GM12891 (cell line): ENCODE measurements around the gene NEU1.

Source experiments
- PAX5 ChIP-seq: IDR thresholded peaks from 2 replicates; pipeline ENCODE4 v1.6.1; 2011; ENCODE audit warnings: low read length, moderate library complexity, mild to moderate bottlenecking; ENCODE audit not compliant: insufficient read depth, severe bottlenecking
- POLR2A ChIP-seq: IDR thresholded peaks from 2 replicates; pipeline ENCODE4 v1.6.1; 2011; ENCODE audit warnings: low read depth, low read length, control low read depth
- POLR2AphosphoS5 ChIP-seq: IDR thresholded peaks from 2 replicates; pipeline ENCODE4 v1.6.1; 2011; ENCODE audit warnings: low read depth, low read length, control low read depth
- POU2F2 ChIP-seq: IDR thresholded peaks from 2 replicates; pipeline ENCODE4 v1.6.1; 2011; ENCODE audit warnings: low read depth, mild to moderate bottlenecking, control low read depth, low read length, moderate library complexity
- SPI1 ChIP-seq: IDR thresholded peaks from 2 replicates; pipeline ENCODE4 v1.6.1; 2011; ENCODE audit warnings: low read depth, low read length, control low read depth
- TAF1 ChIP-seq: IDR thresholded peaks from 2 replicates; pipeline ENCODE4 v1.6.1; 2011; ENCODE audit warnings: low read depth, low read length, control low read depth

GRCh38 chr6:31844507-31844906 is 18.1 kb downstream of the NEU1 start:
- 0 out of 2 replicates have a peak, but pooled peaks have one; percentile 10 for TF ChIP-seq POLR2A
- TF ChIP-seq POLR2AphosphoS5, result no peak; the same call in 1 of the 2 replicates
- TF ChIP-seq TAF1, result no peak
- no peak for TF ChIP-seq SPI1
- TF ChIP-seq POU2F2, result no peak
- no peak for TF ChIP-seq PAX5
